ENCODE measurements around the gene FRMD5. TPM values are rescaled to one million over a fixed set of nuclear protein-coding genes. Genes with fewer than 3 reads are reported as not detected.

FRMD5 gene
- total RNA-seq, 2 donors from 2014 or later = not detected

DNA sequence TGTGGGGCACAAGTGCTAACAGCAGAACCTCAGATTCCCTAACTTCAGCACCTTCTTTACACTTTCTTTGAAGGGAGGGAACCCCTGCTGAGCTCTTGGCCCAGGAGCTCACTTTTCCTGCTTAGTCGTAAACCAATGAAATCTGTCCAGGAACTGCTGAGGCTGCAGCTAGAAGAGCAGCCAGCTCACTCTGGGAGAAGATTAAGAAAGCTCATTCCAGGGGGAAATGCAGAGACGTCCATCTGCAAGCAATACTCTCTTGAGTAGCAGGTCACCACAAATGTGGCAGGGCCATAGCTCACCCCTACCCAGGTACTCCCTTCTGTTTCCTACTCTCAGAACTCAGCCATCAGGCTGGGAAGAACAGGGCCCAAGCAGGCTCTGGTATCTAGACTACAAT is 265.0 kb downstream of the FRMD5 start:
- Mint-ChIP-seq H3K9me3 (no peaks in the 10 kb centered on the region), H3K27ac (no peak overlapping the region), H3K4me3 (no peak overlapping the region), H3K27me3 (peaks cover 21 to 49% of the 10 kb centered on the region in 2 donors), H3K36me3 (no peaks in the 10 kb centered on the region), H3K4me1 (ENCODE audit: low read depth in 2 of 2) (no peaks in the 10 kb centered on the region)
- DNase-seq (ENCODE audit: low spot score) = no peak
- ATAC-seq = peak in 1 of 2 donors; percentile 58

DNA sequence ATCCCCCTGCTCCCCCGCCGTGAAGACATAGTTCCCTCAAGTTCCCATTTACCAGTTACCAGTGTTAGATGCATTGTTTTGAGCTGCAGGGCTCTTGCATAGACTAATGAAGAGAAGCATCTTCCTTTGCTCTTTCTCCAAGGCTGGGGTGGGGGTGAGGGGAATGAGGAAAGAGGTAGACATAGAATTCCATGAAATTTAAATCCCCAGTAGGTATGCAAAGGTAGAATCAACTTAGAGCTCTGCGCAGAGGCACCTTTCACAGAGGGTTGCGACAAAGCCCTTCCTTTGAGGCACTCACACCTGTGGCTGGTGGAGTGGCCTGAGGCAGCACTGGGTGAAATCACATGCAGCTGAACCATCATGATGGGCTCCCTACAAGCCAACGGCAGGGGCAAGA is 266.9 kb downstream of the FRMD5 start:
- Mint-ChIP-seq H3K4me3 (no peak overlapping the region), H3K9me3 (no peaks in the 10 kb centered on the region), H3K36me3 (no peaks in the 10 kb centered on the region), H3K27ac (no peak overlapping the region), H3K4me1 (ENCODE audit: low read depth in 2 of 2) (no peaks in the 10 kb centered on the region), H3K27me3 (peaks cover 10 to 30% of the 10 kb centered on the region in 2 donors)
- ATAC-seq (no peak), DNase-seq (ENCODE audit: low spot score) (no peak)

- no peaks in the 10 kb centered on the region for H3K36me3 Mint-ChIP-seq
- no peak overlapping the region for H3K4me3 Mint-ChIP-seq
- H3K9me3 Mint-ChIP-seq = no peaks in the 10 kb centered on the region
- ATAC-seq (no peak), DNase-seq (ENCODE audit: low spot score) (no peak)
- peaks cover 7 to 23% of the 10 kb centered on the region in 2 donors for H3K27me3 Mint-ChIP-seq
- H3K27ac Mint-ChIP-seq = no peak overlapping the region
- H3K4me1 Mint-ChIP-seq (ENCODE audit: low read depth in 2 of 2) = no peaks in the 10 kb centered on the region
Observed at GRCh38 chr15:43927203-43927602, 267.9 kb downstream of the FRMD5 start.

- Mint-ChIP-seq H3K27ac (no peak overlapping the region), H3K4me1 (ENCODE audit: low read depth in 2 of 2) (no peaks in the 10 kb centered on the region), H3K9me3 (no peaks in the 10 kb centered on the region), H3K36me3 (no peaks in the 10 kb centered on the region), H3K4me3 (no peak overlapping the region), H3K27me3 (peaks cover 4 to 23% of the 10 kb centered on the region in 2 donors)
- ATAC-seq = no peak
- DNase-seq (ENCODE audit: low spot score) = no peak
Observed at GRCh38 chr15:43923553-43923952, 271.5 kb downstream of the FRMD5 start.

DNA sequence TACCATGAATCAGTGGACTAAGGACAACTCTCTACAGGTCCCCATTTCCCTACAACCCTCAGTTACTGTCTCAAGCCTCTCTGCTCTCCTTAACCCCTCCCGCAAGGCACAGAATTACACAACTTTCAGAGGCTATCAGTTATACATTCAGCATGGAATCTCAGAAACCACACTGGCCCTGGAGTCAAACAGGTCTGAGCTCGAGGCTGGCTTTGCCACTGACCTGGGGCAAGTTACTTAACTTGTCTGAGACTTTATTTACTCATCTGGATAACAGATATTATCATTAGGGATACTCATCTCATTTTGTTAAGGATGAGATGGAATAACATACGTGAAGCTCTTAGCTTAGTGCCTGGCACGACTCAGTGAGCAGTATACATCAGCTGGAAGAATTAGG is 273.1 kb downstream of the FRMD5 start:
- H3K4me1 Mint-ChIP-seq (ENCODE audit: low read depth in 2 of 2) = no peaks in the 10 kb centered on the region
- H3K36me3 Mint-ChIP-seq = no peaks in the 10 kb centered on the region
- ATAC-seq (no peak), DNase-seq (ENCODE audit: low spot score) (no peak)
- H3K27ac Mint-ChIP-seq = no peak overlapping the region
- H3K27me3 Mint-ChIP-seq = peaks cover 3 to 19% of the 10 kb centered on the region in 2 donors
- H3K4me3 Mint-ChIP-seq = no peak overlapping the region
- no peaks in the 10 kb centered on the region for H3K9me3 Mint-ChIP-seq

DNA sequence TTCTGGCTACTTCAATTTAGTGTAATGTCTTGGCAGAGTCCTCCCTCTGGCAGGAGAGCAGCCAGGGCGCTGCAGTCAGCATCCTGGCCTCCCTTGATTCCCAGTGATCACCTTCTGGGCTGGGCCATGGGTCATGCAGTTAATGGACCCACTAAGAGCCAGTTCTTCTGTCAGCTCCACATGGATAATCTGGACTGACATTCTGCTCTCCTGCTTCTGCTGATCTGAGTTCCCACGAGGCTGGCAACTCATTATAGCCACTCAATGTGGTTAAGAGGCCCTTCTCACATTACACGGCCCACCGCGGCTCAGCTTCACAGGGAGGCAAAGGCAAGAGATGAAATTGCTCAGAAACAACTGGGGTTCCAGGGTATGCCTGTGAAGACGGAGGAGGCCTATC is 274.3 kb downstream of the FRMD5 start:
- no peak overlapping the region for H3K27ac Mint-ChIP-seq
- H3K36me3 Mint-ChIP-seq = no peaks in the 10 kb centered on the region
- DNase-seq (ENCODE audit: low spot score) = no peak
- H3K9me3 Mint-ChIP-seq = no peaks in the 10 kb centered on the region
- H3K4me3 Mint-ChIP-seq = no peak overlapping the region
- H3K4me1 Mint-ChIP-seq (ENCODE audit: low read depth in 2 of 2) = no peaks in the 10 kb centered on the region
- H3K27me3 Mint-ChIP-seq = peaks cover 2 to 13% of the 10 kb centered on the region in 2 donors
- ATAC-seq = no peak

GRCh38 chr15:43920254-43920600 is 274.8 kb downstream of the FRMD5 start:
- H3K36me3 Mint-ChIP-seq = no peaks in the 10 kb centered on the region
- H3K27me3 Mint-ChIP-seq = peaks cover 2 to 7% of the 10 kb centered on the region in 2 donors
- DNase-seq (ENCODE audit: low spot score) = no peak
- no peaks in the 10 kb centered on the region for H3K4me1 Mint-ChIP-seq (ENCODE audit: low read depth in 2 of 2)
- ATAC-seq = no peak
- no peaks in the 10 kb centered on the region for H3K9me3 Mint-ChIP-seq
- no peak overlapping the region for H3K27ac Mint-ChIP-seq
- H3K4me3 Mint-ChIP-seq = no peak overlapping the region

DNA sequence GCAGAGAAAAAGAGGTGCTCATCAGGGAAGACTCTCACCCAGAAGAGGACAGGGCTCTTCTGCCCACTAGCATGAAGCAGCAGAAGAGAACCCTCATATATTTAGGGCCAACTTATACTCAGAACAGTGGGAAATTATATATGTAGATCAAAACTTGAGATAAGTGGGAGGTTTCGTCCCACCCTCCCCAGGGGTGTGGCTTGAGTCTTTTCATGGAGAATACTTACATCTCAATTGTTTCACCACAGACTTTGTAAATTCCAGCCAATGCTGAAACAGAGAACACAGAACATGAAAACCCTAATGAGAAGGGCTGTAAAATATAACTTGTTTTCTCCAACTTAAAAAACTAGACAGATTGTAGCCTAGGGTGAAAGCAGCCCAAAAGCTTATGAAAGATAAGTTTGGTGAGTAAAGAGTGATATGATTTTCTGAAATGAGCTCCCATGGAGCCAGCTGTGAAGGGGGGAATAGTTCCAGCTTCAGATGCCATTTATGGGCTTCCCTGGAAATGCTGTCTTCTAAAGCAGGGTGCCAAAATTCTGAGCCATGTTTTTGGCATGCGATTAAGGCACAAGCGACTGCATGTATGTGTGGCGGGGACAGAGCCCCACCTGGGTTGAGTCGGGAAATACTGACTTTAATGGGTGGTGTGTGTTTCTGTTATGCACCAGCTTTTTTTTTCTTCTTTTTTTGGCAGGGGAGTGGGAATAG is 275.4 kb downstream of the FRMD5 start:
- no peaks in the 10 kb centered on the region for H3K9me3 Mint-ChIP-seq
- H3K4me1 Mint-ChIP-seq (ENCODE audit: low read depth in 2 of 2) = no peaks in the 10 kb centered on the region
- DNase-seq (ENCODE audit: low spot score) (no peak), ATAC-seq (no peak)
- H3K36me3 Mint-ChIP-seq = no peaks in the 10 kb centered on the region
- H3K27ac Mint-ChIP-seq = no peak overlapping the region
- H3K4me3 Mint-ChIP-seq = no peak overlapping the region
- peaks cover 2 to 7% of the 10 kb centered on the region in 2 donors for H3K27me3 Mint-ChIP-seq

GRCh38 chr15:43918717-43919116 is 276.4 kb downstream of the FRMD5 start:
- Mint-ChIP-seq H3K27me3 (peaks cover 2 to 7% of the 10 kb centered on the region in 2 donors), H3K27ac (no peak overlapping the region), H3K9me3 (no peaks in the 10 kb centered on the region)

DNA sequence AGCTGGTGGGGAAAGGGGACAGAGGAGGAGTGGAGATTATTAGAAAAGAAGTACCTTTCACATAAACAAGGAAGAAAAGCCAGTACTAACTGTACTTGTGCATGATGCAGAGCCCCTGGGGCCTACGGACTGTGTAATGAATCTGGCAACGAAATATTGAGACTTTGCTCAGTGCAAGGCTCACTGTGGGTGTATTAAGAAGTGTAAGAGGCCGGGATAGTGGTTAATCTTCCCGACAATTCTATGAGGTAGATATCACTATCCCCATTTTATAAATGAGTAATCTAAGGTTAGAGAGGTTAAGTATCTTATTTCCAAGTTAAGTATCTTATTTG is 278.8 kb downstream of the FRMD5 start:
- DNase-seq (ENCODE audit: low spot score) = no peak
- H3K36me3 Mint-ChIP-seq = no peaks in the 10 kb centered on the region
- peaks cover 5 to 7% of the 10 kb centered on the region in 2 donors for H3K27me3 Mint-ChIP-seq
- H3K4me3 Mint-ChIP-seq = no peak overlapping the region
- H3K9me3 Mint-ChIP-seq = no peaks in the 10 kb centered on the region
- H3K27ac Mint-ChIP-seq = no peak overlapping the region
- ATAC-seq = no peak
- no peaks in the 10 kb centered on the region for H3K4me1 Mint-ChIP-seq (ENCODE audit: low read depth in 2 of 2)

More at GRCh38 chr15:43918717-43919116, 276.4 kb downstream of the FRMD5 start:
- no peak for ATAC-seq
- no peak overlapping the region for H3K4me3 Mint-ChIP-seq
- no peak for DNase-seq (ENCODE audit: low spot score)
- no peaks in the 10 kb centered on the region for H3K36me3 Mint-ChIP-seq
- no peaks in the 10 kb centered on the region for H3K4me1 Mint-ChIP-seq (ENCODE audit: low read depth in 2 of 2)

- H3K4me1 Mint-ChIP-seq (ENCODE audit: low read depth in 2 of 2) = no peaks in the 10 kb centered on the region
Observed at GRCh38 chr15:43915631-43916325, 279.3 kb downstream of the FRMD5 start.

GRCh38 chr15:43913941-43914340 is 281.1 kb downstream of the FRMD5 start:
- Mint-ChIP-seq H3K4me3 (no peak overlapping the region), H3K27me3 (peaks cover 4 to 5% of the 10 kb centered on the region in 2 donors), H3K4me1 (ENCODE audit: low read depth in 2 of 2) (no peaks in the 10 kb centered on the region), H3K9me3 (no peaks in the 10 kb centered on the region), H3K36me3 (no peaks in the 10 kb centered on the region), H3K27ac (no peak overlapping the region)
- no peak for ATAC-seq
- no peak for DNase-seq (ENCODE audit: low spot score)

More at GRCh38 chr15:43915631-43916325, 279.3 kb downstream of the FRMD5 start:
- Mint-ChIP-seq H3K27me3 (peaks cover 5 to 7% of the 10 kb centered on the region in 2 donors), H3K27ac (no peak overlapping the region), H3K36me3 (no peaks in the 10 kb centered on the region), H3K4me3 (no peak overlapping the region), H3K9me3 (no peaks in the 10 kb centered on the region)
- no peak for DNase-seq (ENCODE audit: low spot score)
- ATAC-seq = no peak

- no peaks in the 10 kb centered on the region for H3K4me1 Mint-ChIP-seq (ENCODE audit: low read depth in 2 of 2)
- DNase-seq (ENCODE audit: low spot score) = no peak
- H3K27me3 Mint-ChIP-seq = peaks cover 0 to 5% of the 10 kb centered on the region in 2 donors
- ATAC-seq = no peak
- H3K27ac Mint-ChIP-seq = no peak overlapping the region
- H3K9me3 Mint-ChIP-seq = no peaks in the 10 kb centered on the region
- H3K4me3 Mint-ChIP-seq = no peak overlapping the region
- H3K36me3 Mint-ChIP-seq = no peaks in the 10 kb centered on the region
Observed at GRCh38 chr15:43913026-43913780, 281.9 kb downstream of the FRMD5 start.

- DNase-seq (ENCODE audit: low spot score) (no peak), ATAC-seq (no peak)
- no peaks in the 10 kb centered on the region for H3K9me3 Mint-ChIP-seq
- H3K4me3 Mint-ChIP-seq = no peak overlapping the region
- H3K36me3 Mint-ChIP-seq = no peaks in the 10 kb centered on the region
- H3K4me1 Mint-ChIP-seq (ENCODE audit: low read depth in 2 of 2) = no peaks in the 10 kb centered on the region
- no peak overlapping the region for H3K27ac Mint-ChIP-seq
- H3K27me3 Mint-ChIP-seq = peaks cover 0 to 3% of the 10 kb centered on the region in 2 donors
Observed at GRCh38 chr15:43912208-43912607, 282.9 kb downstream of the FRMD5 start.

All from natural killer cell treated with Interleukin-12 subunit alpha and Interleukin-12 subunit beta and Interleukin-15 and Interleukin-18, amount 100 ng/mL, for 72 hours (primary cell).